Measurements from ENCODE around the gene LBH. TPM values are rescaled to one million over a fixed set of nuclear protein-coding genes. Genes with fewer than 3 reads are reported as not detected.

Gene LBH
- total RNA-seq, 1 donor from 2014 or later = 80.5 TPM

GRCh38 chr2:30231996-30232800 lies 864 bp downstream of the LBH start:
- peak; percentile 59 for DNase-seq (ENCODE audit: low spot score, unreplicated experiment)
- Mint-ChIP-seq H3K4me3 (ENCODE audit: low read depth) (peak overlapping the region; percentile 85), H3K9me3 (ENCODE audit: low read depth) (no peaks in the 10 kb centered on the region), H3K27me3 (peaks cover 32% of the 10 kb centered on the region), H3K27ac (peak overlapping the region; percentile 81), H3K4me1 (ENCODE audit: low read depth) (peaks cover 19% of the 10 kb centered on the region), H3K36me3 (ENCODE audit: insufficient read depth) (peaks cover 10% of the 10 kb centered on the region)
- TF ChIP-seq CTCF (IDR thresholded peaks at IDR 0.05; ENCODE audit: unreplicated experiment) = no peak

DNA sequence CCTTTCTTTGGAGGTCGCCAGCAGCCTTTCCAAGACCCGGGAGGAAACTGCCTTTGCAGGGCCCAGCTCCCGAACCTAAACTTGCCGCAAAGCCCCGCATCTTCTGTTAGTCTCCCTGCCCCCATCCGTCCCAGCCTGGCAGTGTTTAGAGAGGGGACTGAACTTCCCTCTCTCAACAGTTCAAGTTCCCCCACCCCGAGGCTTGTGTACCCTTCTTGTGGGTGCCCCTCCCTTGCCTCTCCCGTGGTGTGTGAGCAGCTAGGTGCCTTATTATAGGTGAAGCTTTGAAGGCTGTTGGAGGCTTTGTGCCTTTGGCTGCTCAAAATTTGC lies 1.4 kb downstream of the LBH start:
- DNase-seq (ENCODE audit: low spot score, unreplicated experiment) = no peak
- Mint-ChIP-seq H3K4me3 (ENCODE audit: low read depth) (peak overlapping the region; percentile 85), H3K27me3 (peaks cover 30% of the 10 kb centered on the region), H3K27ac (peak overlapping the region; percentile 91), H3K9me3 (ENCODE audit: low read depth) (no peaks in the 10 kb centered on the region), H3K36me3 (ENCODE audit: insufficient read depth) (peaks cover 10% of the 10 kb centered on the region), H3K4me1 (ENCODE audit: low read depth) (peaks cover 19% of the 10 kb centered on the region)
- TF ChIP-seq CTCF (IDR thresholded peaks at IDR 0.05; ENCODE audit: unreplicated experiment) = no peak

- no peak for DNase-seq (ENCODE audit: low spot score, unreplicated experiment)
- TF ChIP-seq CTCF (IDR thresholded peaks at IDR 0.05; ENCODE audit: unreplicated experiment) = no peak
- no peaks in the 10 kb centered on the region for H3K9me3 Mint-ChIP-seq (ENCODE audit: low read depth)
- H3K27ac Mint-ChIP-seq = peak overlapping the region; percentile 41
- peaks cover 23% of the 10 kb centered on the region for H3K27me3 Mint-ChIP-seq
- peak overlapping the region; percentile 85 for H3K4me3 Mint-ChIP-seq (ENCODE audit: low read depth)
- H3K36me3 Mint-ChIP-seq (ENCODE audit: insufficient read depth) = peaks cover 15% of the 10 kb centered on the region
- H3K4me1 Mint-ChIP-seq (ENCODE audit: low read depth) = peaks cover 19% of the 10 kb centered on the region
Measured at GRCh38 chr2:30233271-30234009, 2.1 kb downstream of the LBH start.

DNA sequence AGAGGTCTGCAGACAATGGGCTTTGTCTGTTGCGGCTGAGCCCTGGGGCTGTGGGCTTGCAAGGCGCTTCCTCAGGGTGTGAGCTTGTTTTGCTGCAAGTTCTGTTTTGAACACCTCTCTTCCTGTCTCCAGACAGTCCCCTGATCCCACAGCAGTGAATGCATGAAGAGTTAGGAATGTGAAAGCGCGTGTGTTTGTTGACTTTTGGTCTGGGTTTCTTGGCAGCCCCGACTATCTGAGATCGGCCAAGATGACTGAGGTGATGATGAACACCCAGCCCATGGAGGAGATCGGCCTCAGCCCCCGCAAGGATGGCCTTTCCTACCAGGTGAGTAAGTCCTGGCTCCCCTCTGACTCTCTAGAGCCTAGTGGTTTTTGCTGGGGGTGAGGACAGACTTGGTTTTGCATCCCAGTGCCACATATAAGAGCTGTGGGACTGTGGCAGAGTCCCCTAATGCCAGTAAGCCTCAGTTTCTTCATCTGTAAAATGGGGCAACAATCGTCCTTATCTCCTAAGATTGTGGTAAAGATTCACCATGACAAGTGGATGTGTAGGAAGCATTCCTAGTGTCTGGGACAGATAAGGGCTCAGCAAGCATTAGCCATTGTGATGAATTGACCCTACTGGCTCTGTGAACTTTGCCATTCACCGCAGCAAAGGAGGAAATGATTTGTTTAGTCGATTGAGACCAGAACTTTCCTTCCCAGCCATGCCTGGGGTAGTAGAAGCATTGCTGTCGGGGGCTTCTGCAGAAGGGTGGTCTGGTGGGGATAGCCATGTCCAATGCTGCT lies 3.0 kb downstream of the LBH start:
- no peak overlapping the region for H3K27ac Mint-ChIP-seq
- H3K36me3 Mint-ChIP-seq (ENCODE audit: insufficient read depth) = peaks cover 20% of the 10 kb centered on the region
- DNase-seq (ENCODE audit: low spot score, unreplicated experiment) = no peak
- no peak for TF ChIP-seq CTCF (IDR thresholded peaks at IDR 0.05; ENCODE audit: unreplicated experiment)
- peaks cover 17% of the 10 kb centered on the region for H3K27me3 Mint-ChIP-seq
- H3K4me1 Mint-ChIP-seq (ENCODE audit: low read depth) = peaks cover 22% of the 10 kb centered on the region
- H3K9me3 Mint-ChIP-seq (ENCODE audit: low read depth) = no peaks in the 10 kb centered on the region
- peak overlapping the region; percentile 85 for H3K4me3 Mint-ChIP-seq (ENCODE audit: low read depth)
